Muscle of back (tissue), 11 donors: ENCODE measurements around the gene GSTA4. TPM values are rescaled to one million over a fixed set of nuclear protein-coding genes. Genes with fewer than 3 reads are reported as not detected.
"Not testable (repeated sequence)": the region's sequence is repeated elsewhere in the genome, so short reads cannot be mapped to it uniquely, and the experiment has no call there.

Experiments used
- DNase-seq, 3 donors: peaks; one replicate each; pipeline versions ENCODE4 v3.0.0 to v3.0.0-alpha.2; 2013
- polyA plus RNA-seq, 10 donors: library from polyadenylated mRNA; unstranded; fragments of 120-200 nt; gene quantifications; one replicate each; pipeline ENCODE4 v1.2.1, GENCODE V29; 2013; ENCODE audit not compliant: insufficient read length in 10 of 10

Gene GSTA4
- polyA plus RNA-seq, 10 donors = 45.4 to 66.8 (median 55.4) TPM

DNA sequence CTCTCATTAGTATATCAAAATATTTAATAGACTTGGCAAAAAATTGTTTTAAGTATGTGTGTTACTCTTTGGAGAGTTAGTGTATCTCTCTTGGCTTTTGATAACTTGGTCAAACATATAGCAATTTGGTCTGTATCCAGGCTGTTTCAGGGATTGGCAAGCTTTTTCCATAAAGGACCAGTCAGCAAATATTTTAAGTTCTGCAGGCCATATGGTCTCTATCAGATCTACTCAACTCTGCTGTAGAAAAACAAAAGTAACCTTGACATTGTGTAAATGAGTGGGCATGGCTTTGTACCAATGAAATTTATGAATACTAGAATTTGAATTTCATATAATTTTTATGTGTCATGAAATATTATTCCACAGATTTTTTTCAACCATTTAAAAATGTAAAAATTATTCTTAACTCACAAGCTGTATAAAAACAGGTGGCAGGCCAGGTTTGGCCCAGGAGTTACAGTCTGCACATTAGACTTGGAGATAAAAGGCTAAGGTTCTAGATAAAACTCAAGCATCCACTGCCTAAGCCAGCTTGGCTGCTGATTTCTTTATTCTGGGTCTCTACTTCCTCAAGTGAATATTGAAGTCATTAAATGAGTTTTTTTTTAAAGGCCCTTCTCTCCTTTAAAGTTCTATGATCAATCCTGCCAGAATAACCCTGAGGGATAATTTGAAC lies 13.7 kb downstream of the GSTA4 start:
- peak in 1 of 3 donors; percentile 9 for DNase-seq

DNA sequence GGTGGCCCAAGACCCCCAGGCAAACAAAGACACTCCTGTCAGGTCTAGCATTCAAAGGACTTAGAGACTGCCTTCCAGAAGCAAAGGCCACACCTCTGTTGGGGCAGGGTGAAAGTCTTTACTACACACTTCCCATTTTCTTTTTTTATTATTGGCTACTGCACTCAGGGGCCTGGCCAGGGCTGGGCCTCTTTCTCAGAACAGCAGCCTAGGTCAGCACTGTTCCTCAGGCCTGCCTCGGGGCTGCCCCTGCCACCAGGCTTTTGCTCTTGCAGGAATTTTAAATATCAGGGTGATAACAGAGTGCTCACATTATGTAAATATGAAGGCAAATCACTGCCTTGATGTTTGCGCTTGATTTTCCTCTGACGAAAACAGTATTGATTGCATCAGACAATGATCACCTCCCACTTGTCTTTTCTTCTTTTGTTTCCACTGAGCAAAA lies 18.5 kb downstream of the GSTA4 start:
- peak in 1 of 3 donors; percentile 13 for DNase-seq

DNA sequence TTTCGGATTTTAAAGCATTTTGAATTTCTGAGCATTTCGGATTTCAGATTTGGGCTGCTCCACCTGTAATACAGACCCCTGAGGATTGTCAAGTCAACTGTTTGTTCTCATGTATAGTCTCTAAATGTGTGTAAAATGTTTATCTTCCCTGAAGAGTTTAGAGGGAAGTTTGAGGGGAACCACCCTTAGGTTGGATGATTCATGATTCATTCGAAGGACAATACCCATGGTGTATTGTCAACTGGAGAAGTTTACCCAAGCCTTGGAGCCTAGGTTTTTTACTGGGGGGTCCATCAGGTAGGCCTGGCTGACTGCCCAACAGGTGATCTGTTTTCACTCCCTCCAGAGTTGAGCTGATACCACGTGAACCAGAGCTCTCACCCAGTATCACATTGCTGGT lies 18.9 kb downstream of the GSTA4 start:
- no peak for DNase-seq

DNA sequence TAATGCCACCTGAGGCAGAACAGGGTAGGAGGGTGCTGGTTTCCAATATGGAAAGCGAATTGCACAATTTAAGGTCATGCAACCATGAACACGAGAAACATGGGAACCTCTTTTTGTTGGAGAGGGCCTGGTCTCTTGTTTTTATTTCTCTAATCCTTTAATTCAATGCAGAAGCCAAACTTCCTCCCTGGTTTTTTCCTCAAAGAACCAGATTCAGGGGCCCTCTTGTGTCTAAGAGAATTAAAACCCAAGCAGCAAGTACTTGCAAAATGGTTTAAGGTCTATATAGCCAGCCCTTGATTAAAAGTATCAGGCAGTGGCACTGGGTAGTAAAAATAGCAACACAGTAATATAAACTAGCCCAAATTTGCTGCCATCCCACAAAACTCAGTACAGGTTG lies 19.5 kb downstream of the GSTA4 start:
- DNase-seq = no peak

DNA sequence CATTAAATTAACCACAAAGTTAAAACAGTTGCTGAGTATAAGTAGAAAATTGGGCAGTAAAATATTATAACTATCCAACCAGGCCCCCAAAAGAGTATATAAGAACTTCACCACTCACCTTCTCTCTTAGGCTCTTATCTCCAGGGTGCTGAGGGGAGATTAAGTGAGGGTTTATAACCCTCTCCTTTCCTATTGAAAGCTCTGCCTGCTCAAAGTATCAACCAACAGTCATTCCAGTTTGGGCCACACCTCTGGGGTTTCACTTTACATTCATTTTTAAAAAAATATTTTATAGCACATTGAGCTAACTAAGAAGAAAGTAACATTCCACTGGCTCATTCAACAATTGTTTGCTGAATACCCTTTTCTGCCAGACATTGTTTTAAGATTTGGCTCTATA lies 22.1 kb downstream of the GSTA4 start:
- no peak for DNase-seq

DNA sequence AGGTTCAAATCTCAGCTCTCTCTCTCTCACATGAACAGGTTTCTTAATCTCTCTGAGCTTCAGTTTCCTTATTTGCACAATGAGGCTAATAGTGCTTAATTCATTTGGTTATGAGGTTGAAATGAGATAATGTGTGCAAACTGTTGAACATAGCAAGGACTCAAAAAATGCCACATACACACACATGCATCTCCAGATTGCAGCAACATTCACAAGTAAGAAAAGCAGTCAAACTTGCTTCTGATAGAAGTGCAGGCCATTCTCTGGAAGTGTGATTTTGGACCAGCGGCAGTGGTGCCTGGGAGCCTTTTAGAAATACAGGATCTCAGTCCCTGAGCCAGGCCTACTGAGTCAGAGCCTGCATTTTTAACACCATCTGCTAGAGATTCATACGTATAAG lies 25.7 kb downstream of the GSTA4 start:
- DNase-seq = no peak

DNA sequence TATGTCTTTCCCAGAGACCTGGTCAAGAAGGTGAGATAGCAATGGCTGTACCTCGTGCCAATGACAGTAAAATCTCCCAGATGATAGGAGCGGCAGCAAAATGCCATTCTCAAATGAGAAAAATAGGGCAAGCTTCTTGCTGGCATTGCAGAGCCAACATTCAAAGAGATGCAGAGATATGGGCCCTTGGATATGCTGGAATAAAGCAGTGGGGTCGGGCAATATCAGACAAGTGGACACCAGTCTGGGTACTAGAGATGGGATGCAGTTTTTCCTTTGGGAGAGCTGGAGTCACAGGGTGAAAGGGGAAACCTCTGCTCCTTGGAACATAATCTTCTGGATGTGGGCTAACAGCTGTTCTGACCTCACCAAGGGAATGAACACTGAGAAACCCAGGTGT lies 29.0 kb downstream of the GSTA4 start:
- no peak for DNase-seq

DNA sequence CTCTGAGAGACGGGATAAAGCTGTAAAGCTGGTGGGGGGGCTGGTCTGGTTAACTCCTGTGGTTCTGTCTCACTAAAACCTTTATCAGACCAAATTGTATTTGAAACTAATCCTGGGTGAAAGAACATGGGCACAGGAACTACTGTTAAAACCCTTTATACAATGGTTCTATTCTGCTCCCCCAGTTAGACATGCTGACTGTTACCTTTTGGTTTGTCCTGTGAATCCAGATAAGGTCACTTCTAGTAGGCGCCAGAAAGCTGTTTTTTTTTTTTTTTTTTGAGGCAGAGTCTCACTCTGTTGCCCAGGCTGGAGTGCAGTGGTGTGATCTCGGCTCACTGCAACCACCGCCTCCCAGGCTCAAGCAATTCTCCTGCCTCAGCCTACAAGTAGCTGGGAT lies 29.7 kb downstream of the GSTA4 start:
- no peak for DNase-seq

DNA sequence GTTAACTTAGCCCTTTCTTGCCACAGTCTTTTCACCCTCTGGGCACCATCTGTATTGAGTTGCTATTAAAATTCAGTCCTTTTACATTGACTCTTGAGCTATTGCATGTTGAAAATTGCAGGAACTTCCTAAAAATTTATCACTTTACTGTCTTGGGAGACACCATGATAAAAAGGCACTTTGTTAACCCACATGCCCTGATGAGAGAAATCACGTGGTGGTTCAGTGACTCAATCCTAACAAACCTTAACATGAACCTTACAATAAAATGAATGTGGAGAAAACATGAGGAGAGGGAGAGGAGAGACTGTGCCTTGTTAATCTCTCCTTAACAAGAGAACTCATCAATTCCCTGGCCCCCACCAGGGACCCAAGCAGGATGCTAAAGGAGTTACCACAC lies 30.8 kb downstream of the GSTA4 start:
- no peak for DNase-seq

DNA sequence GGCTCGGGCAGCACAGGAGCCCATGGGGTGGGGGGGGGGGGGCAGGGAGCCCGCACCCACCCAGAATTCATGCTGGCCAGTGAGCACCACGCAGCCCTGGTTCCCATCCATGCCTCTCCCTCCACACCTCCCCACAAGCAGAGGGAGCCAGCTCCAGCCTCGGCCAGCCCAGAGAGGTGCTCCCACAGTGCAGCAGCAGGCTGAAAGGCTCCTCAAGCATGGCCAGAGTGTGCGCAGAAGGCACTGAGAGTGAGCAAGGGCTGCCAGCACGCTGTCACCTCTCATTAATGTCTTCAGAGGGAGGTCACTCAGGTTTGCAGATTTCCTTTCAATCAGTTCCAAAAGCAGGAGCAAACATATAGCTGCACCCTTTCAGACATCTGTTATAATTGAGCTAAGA lies 32.4 kb downstream of the GSTA4 start:
- DNase-seq = no peak

DNA sequence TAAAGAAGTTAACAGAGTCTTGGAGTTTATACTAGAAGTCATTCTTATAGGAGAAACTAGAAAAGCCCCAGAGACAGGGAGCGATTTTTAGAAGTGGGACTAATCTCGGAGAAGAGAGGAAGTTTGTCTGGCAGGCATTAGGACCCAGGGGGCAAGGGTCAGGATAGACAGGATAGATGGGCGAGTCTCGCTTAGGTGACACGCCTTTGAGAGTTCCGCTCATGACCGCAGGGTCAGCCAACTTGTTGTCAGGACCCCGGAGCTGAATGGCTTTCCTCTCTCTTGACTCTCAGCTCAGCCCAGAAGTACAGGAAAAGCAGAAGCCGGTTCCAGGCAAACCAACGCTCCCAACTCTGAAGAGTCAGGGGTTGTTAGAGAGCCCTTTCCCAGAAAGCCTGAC lies 34.1 kb downstream of the GSTA4 start:
- not testable (repeated sequence) for DNase-seq

DNA sequence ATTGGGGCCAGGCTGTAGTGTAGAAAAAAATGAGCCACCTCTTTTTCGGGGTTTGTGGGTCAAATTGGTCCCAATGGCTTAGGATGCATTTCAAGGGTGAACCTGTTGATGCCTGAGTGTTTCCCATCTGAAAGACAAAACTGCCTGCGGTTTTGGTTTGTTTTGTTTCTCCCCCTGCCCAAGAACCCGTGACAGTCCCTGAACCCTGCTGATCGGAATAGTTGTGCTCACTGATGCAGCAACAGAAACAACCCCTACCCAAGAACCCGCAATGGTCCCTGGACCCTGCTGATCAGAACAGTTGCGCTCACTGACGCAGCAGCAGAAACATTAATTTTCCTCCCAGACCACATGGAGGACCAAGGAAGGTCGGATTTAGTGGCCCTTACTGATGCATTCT lies 34.9 kb downstream of the GSTA4 start:
- not testable (repeated sequence) for DNase-seq

DNA sequence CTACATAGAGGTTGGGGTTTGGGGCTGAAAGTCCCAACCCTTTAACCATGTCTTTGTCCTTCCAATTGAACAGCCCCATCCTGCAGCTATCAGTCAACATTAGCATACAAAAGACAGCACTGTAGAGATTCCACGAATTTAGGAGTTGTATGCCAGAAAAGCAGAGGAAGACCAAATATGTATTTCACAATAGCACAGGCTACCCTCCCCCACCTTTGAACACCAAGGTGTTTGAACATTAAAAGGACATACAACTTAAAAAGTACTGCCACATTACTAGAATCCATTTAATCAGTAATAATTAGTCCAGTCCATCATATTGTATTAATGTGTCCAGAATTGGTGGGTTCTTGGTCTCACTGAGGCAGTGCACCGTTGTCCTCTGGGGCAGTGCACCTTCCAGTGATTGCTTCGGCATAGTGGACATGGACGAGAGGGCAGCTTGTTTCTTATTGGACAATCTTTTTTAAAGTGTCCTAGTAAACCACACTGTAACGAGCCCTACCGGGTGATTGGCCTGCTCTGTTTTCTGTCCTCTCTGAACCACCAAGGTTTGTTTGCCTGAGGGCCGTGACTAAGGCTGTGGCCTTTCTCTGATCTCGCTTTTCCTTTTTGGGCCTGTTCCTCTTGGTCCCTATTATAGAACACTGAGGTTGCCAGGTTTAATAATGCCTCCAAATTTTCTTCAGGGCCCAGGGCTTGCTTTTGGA lies 36.4 kb downstream of the GSTA4 start:
- no peak for DNase-seq

DNA sequence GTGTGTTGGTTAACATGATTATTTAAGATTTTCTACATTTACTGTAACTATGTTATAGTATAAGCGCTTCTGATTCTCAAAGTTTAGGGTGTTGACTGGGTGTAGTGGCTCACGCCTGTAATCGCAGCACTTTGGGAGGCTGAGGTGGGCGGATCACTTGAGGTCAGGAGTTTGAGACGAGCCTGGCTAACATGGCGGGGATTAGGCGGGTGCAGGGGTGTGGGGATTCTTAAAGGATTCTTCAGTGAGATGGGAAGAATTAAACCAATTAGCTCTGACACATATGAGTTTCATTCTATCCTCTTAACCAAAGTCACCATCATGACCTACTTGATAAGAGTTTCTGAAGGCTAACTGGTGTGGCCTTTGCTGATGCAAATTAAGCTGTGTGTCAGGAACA lies 39.2 kb downstream of the GSTA4 start:
- DNase-seq = no peak

DNA sequence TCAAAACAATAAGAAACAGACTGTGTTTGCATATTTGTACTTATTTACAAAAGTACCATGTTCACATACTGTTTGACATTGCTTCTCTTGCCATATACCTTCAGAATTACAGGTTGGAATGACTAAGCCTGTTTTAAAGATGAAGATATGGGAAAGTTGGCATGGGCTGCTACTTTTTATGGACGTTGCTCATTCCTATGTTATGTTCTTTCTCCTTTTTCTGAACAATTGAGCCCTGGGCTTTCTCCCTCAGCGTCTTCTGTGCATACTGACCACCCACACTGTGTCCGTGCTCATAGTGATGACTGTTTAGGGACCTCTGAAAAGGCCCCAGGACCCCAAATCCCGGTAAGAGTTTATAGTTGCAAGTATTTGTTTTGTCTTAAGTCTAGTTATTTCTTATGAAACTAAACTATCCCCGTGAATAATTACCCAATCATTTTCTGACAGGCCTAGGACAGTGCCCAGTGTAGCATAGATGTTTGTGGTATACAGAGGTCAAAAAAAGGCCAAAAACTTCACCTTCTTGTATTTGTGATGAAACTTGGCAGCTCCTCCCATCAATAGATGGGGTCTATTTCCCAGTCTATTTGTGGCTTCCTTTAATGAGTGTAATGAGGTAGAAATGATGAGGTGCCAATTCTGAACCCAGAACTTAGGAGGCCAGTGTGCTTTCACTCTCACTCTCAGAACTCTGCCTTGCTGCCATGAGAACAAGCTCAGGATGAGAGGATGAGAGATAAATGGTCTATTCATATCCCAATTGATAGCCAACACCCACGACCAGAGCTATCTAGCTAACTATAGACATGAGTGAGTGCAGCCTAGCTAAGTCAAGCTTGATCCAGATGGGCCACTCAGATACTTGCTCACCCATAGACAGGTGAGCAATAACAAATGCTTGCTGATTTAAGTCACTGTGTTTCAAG lies 40.9 kb downstream of the GSTA4 start:
- DNase-seq = no peak

DNA sequence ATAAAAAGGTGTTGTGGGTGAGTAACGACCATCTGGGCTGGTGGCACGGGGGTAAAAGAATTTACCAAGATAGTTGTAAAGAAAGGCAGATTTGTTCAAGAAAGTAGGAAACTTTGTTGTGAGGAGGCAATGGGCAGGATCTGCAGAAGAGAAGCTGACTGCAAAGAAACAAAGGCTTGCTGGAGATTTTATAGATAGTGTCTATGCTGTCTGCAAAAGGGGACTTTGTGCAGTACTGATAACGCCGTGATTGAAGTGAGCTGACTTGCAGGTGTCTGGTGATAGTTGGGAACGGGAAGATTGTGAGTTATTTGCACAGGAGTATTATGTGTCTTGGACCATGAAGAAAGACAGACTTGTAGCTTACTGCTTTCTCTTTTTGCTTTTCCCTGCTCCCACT lies 48.8 kb downstream of the GSTA4 start:
- DNase-seq = no peak

DNA sequence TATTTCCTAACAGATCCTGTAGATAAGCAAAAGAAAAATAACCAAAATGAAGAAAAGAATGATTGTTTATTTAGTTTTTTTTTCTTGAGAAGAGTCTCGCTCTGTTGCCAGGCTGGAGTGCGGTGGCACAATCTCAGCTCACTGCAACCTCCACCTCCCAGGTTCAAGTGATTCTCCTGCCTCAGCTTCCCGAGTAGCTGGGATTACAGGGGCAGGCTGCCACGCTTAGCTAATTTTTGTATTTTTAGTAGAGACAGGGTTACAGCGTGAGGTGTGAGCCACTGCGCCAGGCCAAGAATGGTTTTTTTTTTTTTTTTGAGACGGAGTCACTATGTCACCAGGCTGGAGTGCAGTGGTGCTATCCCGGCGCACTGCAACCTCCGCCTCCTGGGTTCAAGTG lies 52.3 kb downstream of the GSTA4 start:
- not testable (repeated sequence) for DNase-seq

DNA sequence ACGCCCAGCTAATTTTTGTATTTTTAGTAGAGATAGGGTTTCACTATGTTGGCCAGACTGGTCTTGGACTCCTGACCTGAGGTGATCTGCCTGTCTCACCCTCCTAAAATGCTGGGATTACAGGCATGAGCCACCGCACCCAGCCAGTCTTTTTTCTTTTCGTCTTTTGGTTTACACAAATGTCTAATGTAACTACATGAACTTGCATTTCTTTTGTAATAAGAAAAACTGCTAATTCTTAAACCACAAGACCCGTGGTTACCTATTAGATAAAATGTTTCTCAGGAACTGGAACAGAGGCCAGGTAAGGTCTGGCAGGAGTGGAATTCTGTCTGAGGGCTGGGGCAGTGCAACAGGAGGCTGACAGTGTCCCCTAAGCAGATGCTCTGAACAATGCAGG lies 52.9 kb downstream of the GSTA4 start:
- DNase-seq = no peak

DNA sequence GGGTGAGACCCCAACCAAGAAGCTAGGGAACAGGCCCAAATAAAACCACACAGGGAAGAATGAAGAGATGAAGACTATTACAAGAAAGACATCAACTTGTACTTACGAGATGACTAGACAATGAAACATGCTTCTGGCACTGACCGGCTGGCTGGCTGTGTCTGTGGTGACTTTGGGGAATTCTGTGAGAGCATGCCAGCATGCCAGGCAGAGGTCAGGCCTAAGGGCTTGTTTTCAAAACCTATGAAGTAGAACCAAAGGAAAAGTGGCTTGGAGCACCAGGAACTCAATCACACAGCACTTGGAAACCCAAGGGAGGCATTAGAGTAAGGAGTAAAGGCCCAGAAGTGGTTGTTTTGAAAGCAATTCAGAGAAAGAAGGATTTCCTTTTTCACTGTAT lies 57.2 kb downstream of the GSTA4 start:
- DNase-seq = no peak

DNA sequence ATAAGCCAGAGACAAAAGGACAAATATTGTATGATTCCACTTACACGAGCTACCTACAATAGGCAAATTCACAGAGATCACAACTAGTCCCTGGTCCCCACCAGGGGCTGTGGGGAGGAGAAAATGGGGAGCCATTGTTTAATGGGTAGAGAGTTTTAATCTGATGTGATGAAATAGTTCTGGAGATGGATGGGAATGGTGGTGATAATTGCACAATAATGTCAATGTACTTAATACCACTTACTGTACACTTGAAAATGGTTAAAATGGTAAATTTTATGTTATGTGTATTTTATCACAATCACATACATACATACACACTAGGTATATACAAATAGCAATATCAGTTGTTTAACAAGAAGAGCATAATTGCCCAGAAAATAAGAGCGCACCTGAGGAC lies 61.3 kb downstream of the GSTA4 start:
- no peak for DNase-seq

DNA sequence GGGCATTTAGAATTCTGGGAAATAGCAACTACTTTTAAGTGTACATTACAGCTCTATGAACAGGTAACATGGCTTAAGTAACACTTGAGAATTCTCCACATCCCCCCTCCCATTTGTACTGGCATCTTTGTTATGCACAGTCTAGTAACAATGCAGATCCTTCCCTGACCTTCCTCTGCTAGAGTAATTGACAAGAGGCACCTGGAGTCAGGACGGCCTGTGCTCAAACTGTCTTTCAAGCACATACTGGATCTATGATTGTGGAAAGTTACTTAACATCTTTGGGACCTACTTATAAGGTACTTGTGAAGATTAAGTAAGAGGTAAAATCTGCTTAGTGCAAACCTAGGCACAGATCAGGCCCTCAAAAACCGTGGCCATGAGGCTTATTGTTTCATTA lies 63.7 kb downstream of the GSTA4 start:
- no peak for DNase-seq

DNA sequence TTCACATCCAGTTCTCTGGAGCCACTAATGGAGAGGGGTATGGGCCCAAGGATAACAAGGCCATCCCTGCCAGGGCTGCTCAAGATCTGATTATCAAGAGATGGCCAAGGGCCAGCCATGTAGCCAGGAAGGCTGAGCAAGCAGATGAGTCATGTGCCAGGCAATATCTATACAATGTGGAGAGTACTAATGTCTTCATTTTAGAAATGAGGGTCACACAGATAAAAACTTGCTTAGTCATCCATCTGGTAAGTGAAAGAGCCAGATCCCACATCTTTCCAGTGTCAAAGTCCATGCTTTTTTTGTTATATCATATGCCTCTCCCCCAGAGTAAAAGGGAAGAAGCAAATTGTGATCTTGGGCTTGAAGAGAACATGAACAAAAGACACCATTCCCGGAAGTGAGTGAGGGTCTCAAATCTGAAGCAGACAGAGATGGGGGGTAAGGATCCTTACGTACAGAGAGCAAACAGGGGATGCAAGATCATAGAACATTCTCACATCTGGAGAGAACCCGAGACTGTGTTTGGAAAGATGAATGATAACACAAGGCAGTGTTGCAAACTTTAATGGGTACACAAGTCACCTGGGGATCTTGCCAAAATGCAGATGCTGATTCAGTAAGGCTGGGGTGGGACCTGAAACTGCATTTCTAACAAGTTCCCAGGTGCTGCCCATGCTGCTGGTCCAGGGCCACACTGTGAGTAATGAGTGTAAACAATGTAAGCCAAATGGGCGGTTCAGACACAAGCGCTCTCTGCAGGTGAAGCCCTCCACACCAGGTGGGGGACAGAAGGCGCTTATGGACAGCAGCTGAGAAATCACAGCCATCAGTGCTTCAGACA lies 65.5 kb downstream of the GSTA4 start:
- peak in 1 of 3 donors; percentile 84 for DNase-seq
